Occipital lobe (tissue), 2 donors: ENCODE data around the gene TMEM259. TPM values are rescaled to one million over a fixed set of nuclear protein-coding genes. Genes with fewer than 3 reads are reported as not detected.

Experiments
- DNase-seq: peaks from one replicate; lab custom pipeline; 2025; lab: John Stamatoyannopoulos, UW
- total RNA-seq: library from RNA; depleted of rRNA; stranded (reverse); fragments of >200 nt; gene quantifications from one replicate; pipeline ENCODE4 v1.2.3, GENCODE V29; 2014

TMEM259 gene
- total RNA-seq, 1 donor from 2014 or later, result 33.8 TPM

DNA sequence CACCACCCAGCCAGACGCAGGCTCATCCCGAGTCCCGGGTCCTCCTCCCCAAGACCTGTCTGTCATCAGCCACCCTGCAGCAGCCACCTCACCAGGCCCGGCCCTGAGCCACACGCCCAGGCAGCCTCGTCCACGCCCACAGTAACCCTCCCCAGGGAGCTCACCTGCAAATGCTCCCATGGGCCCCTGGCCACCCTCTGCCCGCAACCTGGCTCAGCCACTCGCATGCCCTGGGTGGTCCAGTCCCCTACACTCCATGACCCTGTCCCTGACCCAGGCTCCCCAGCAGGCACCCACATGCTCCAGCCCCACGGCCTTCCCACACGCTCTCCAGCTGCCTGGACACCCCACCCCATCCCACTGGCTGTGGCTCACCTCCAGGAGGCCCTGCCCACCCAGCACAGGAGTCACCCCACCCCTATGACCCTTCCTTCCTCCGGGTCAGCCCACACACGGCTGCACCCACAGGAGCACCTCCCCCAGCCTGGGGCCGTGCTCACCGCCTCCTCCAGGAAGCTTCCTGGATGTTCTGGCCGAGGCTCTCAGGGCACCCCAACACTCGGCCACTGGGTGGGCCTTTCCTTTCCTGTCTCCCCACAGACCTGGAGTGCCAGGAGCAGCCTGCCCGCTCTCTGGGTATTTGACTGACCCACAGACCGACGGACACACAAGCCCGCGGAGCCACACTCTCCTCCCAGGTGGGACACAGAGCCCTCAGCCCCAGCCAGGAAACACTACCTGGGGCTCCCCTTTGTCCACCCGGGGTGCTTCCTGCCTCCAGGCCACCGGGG is 3.6 kb downstream of the TMEM259 start:
- no peak for DNase-seq

DNA sequence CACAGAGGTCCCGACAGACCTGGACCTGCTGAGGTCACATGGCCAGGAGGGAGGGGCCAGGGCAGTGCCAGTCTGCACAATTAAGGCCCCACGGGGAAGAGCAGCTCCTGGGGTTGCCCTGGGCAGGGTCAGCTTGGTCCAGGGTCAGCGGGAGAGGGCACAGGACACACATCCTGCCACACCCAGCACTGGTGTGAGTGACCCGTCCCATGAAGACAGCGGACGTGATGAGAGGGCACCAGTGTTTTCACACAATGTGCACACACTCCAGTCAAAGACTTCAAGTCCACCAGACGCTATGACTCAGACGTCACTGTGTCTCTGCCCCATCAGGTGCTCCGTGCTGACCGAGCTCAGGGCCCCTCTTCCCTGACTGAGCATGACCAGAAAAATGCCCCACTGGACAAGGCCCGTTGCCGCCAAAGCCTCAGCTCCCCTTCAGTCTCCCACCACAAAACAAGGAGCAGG is 4.2 kb downstream of the TMEM259 start:
- DNase-seq, result no peak

DNA sequence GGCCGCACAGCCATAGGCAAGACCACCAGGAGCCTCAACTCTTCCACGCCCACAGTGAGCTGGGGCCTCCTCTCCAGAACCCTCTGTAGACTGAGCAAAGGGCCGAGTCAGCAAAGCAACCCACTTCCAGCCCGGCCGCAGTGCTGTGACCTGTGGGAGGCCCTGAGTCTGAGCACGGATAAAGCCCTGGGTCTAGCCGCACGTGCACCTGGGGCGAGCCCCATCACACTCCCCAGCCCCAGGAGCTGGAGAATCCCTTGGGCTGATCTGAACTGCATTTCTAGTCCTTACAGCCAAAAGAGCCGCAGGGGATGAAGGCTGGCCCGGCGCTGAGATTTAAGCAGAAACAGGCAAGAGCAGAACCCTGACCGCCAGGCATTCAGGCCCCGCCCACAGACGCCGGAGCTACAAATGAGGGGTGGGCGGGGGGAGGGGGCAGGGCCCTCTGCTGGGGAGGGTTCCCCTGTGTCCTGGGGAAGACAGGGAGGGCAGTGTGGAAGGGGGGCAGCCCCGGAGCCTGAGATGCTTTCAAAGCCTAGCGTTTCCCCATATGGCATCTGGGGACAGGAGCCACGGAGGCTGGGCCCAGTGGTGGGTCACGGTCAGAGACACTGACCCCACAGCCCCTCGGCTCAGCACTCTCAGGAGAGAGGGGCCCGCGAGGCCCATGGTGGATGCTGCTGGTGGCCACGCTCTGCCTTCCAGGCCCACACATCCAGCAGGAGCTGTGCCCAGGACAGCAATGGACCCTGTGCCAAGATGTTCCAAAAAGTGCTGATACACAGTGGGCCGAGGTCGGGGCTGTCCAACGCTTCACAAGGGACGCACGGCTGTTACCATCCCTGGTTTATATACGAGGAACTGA is 4.9 kb downstream of the TMEM259 start:
- no peak for DNase-seq

DNA sequence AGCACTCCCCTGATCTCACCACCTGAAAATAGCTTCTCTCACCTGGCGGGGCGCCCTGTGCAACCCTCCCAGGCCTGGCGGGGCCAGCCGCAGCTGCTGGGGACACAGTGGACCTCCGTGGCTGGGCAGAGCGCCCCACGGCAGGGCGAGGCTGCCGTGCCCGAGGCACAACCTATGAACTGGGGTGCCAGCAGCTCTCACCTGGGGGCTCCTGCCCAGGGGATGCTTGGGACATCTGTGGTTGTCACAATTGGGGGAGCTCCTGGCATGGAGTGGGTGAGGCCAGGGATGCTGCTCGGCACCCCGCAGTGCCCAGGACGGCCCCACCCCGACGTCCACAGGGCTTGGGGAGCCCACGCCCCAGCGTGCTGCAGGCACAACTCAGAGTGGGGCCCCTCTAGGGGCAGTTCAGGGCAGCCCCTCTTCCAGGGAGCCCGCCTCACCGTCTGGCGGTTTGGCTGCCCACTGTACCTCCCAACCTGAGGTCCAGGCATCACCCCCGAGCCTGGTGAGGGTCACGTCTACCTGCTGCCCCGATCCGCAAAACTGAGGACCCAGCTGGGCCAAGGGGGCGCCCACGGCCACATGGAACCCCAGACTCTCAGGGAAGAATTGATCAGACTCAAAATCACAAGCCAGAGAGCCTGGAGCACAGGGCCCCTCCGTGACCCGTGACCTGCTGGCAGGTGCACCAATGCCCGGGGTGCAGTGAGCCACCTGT is 5.7 kb downstream of the TMEM259 start:
- DNase-seq, result no peak

DNA sequence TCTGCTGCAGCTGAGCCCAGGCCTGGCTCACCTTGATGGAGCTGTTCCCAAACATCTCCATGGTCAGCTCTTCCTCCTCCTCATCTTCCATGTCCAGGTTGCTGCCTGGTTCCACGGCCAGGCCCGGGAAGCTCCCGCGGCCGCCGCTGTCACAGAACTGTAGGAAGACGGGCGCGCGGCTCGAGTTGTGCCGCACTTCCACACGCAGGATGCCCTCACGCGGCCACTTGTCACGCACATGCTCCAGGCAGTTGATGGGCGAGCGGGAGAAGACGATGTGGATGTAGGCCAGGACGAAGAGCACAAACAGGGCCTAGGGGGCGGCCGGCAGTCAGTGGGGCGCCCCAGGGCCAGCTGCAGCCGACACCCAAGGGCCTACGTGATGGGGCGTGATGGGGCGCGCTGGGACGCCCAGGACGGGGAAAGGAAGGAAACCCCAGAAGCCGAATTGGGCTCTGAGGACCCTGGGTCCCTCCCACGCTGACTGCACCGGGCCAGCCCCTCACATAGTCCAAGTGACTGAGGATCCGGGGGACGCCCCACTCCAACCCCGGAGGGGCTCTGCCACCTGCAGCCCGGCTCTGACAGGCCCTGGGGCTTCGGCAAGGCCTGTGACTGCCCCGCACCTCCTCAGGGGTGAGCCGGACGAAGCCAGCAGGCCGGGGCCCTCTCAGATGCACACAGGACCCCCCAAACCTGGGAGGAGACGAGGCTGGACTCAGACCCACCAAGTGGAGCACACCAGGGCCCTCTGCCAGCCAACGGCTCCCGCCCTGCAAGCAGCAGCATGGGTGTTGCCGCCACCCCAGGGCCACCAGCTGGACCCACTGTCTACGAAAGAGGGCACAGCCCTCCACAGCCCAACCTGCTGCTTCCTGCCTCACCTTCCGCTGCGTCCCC is 6.5 kb downstream of the TMEM259 start:
- no peak for DNase-seq

DNA sequence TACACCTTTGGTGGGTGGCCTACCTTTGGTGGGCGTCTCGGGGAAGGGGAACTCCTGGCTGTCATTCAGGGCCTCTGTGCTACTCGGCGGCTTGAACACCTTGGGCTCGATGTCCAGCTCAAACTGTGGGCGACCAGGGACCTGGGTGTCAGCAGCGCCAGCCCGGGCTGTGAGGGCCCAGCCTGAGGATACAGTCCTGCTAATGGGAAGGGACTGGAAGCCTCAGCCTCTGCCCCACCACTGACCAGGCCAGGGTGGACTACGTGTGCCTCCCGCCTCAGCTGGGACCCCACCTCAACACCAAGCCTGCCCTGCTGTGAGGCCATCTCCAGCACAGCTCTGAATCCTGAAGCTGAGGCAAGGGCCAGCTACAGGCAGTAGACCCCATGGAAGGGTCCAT is 7.7 kb downstream of the TMEM259 start:
- DNase-seq, result no peak

DNA sequence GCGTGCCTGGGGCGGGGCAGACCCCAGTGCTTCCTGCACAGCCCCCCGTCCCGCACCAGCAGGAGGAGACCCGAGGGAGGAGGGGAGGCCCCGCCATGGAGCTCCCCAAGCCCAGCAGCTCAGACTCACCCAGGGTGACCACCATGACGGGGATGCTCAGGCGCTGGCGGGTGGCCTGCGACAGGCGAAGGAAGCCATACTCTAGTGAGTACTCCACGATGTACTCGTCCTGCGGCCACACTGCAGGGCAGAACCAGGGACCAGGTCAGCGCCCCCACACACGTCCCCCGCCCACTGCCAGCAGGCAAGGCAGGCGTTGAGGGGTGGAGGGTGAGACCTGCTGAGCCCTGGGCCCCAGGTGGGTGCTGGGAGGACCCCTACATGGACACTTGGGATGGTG is 8.6 kb downstream of the TMEM259 start:
- no peak for DNase-seq

DNA sequence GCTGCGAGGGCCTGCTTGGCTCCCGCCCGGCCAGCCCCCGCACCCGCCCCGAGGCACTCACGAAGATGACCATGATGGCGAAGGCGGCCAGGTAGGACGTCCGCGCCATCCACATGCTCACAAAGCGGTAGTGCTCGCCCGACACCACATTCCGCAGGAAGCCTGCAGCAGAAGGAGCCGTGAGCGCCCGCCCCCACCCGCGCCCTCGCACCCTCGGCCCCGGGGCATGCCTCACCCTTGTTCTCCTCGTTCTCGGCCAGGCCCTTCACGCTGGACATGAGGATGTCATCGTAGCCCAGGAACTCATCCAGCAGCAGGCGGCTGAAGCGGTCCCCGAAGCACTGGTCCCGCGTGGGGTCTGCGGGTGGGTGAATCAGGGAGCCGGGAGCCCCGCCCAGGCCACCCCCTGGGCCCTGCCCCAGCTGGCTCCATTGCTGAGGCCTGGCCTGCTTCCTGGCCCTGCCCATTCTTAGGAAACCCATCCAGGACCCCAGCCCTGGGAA is 9.0 kb downstream of the TMEM259 start:
- no peak for DNase-seq

DNA sequence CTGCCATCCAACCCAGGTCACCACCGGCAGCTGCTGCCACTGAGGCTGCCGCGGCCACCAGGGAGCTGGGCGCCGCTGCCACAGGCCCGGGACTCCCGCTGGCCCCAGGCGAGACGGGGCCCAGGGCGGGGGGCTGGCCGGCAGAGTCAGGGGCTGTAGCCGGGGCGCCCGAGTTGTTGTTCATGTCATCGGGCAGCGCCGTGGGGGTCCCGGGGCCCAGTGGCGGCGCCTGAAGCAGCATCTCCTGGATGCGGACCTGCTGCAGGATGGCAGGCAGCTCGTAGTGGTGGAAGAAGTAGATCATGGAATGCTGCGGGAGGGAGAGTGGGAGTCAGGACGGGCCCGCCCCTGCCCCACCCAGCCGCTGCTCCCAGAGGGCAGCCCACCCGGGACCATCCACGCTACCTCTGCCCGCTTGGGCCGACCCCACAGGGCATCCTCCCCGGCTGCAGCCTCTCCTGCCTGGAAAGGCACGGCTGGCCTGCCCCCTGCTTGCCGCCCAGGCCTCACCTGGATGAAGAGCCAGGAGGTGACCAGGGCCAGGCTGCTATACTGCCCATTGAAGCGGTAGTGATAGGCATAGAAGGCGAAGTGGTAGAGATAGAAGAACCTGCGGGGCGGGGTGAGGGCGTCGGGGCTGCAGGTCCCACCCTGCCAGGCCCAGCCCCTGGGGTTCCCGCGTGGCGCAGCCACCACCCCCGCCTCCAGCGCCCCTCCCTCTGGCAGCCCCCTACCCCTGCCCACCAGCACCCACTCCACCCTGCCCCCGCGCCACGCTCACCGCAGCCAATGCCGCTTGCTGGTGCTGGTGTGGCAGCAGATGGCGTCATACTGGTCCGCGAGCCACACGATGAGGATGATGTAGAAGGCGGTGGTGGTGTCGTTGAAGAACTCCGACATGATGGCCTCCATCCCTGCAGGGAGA is 10.1 kb downstream of the TMEM259 start:
- DNase-seq, result no peak

DNA sequence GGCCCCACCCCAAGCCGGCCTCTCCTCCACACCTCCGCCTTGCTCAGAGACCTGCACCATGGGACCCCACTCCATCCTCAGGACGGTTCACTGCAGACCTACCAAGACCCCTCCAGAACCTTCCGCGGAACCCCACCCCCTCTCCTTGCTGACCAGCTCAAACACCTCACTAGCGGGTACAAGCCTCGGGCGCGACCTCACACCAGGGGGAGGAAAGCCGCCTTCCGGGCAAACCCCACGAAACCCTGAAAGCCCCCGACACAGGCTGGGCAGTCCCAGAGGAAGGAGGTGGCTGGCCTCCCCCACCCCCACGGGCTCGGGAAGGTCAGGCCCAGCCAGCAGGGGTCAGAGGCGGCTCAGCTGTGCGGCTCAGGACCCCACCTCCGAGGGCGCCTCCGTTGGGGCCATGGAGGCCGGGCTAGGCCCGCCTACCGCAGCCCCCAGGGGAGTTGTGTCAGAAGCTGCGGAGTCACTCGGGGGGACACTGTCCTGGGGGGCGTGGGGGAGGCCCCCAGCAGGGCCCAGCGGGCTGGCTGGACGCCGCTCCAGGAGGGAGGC is 10.9 kb downstream of the TMEM259 start:
- no peak for DNase-seq

DNA sequence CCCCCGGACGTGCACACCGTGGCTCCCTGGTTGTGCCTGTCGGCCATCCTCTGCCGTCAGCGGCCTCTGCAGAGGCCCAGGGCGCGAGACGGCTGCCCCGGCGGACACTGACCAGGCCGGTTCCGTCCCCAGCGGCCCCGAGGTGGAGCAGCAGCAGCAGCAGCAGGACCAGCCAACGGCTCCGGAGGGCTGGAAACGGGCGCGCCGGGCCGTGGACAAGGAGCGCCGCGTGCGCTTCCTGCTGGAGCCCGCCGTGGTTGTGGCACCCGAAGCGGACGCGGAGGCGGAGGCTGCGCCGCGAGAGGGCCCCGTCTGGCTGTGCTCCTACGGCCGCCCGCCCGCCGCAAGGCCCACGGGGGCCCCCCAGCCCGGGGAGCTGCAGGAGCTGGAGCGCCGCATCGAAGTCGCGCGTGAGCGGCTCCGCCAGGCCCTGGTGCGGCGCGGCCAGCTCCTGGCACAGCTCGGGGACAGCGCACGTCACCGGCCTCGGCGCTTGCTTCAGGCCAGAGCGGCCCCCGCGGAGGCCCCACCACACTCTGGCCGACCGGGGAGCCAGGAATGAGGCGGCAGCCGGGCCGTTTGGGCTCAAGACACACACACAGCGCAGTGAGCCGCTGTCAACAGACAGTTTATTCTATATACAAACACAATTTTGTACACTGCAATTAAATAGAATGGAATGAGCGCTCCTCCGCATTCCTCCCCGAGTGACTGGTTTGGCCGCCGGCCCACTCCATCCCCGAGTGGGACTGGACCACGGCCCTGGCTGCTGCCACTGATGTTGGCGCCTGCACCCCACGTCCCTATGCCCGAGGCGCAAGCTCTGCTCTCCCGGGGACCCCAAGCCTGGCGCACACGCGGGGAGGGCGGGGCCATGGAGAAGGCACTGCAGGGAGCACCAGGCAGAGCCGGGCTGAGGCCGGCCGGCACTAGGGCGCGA is 11.6 kb downstream of the TMEM259 start:
- no peak for DNase-seq

DNA sequence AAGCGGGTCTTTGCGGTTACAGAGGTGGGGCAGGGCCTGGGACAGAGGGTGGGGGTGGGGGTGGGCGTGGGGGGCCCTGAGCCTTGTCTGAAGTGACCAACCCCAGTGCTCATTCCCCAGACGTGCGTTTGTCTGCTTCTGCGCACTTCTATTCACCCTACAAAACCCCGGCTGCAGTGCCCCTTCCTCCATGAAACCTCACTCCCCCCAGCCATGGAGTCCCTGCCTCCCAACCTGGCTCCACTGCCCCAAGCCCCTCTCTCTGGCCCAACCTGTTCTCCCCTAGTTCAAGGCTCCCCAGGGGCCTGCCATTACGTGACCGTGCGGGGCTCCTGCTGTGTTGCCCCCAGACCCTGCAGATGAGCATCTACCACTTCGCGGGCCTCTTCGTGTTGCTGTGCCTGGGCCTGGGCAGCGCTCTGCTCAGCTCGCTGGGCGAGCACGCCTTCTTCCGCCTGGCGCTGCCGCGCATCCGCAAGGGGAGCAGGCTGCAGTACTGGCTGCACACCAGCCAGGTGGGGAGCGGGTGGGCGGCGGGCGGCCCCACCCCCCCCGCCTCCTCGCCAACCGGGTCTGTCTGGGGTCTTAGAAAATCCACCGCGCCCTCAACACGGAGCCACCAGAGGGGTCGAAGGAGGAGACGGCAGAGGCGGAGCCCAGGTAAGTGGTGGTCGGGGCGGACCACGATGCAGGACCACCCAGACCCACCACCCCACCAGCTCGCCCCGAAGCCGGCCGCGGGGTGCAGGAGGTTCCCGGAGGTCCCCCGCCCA is 12.5 kb downstream of the TMEM259 start:
- no peak for DNase-seq

DNA sequence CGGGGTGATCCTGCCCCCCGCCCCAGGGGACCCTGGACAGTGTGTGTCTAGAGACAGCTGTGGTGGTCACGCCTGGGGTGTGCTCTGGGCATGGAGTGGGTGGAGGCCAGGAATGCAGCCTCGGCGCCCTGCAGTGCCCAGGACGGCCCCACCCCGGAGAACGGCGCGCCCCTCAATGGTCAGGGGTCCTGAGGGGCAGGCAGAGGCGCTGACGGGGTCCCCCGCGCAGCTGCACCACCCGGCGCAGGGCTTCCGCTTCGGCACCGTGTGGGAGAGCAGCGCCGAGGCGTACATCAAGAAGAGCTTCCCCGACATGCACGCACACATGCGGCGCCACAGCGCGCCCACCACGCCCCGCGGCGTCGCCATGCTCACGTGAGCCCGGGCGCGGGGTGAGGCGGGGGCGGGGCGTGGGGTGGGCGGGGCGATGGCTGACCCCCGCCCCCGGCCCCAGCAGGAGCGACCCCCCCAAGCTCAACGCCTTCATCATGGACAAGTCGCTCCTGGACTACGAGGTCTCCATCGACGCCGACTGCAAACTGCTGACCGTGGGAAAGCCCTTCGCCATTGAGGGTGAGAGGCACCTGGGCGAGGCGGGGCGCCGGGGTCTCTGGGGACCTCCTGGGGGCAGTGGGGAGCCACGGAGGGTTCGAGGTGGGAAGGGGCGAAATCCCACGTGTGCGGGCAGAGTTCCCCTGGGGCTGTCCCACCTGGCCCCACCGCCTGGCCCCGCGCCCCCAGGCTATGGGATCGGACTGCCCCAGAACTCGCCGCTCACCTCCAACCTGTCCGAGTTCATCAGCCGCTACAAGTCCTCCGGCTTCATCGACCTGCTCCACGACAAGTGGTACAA is 13.3 kb downstream of the TMEM259 start:
- no peak for DNase-seq

DNA sequence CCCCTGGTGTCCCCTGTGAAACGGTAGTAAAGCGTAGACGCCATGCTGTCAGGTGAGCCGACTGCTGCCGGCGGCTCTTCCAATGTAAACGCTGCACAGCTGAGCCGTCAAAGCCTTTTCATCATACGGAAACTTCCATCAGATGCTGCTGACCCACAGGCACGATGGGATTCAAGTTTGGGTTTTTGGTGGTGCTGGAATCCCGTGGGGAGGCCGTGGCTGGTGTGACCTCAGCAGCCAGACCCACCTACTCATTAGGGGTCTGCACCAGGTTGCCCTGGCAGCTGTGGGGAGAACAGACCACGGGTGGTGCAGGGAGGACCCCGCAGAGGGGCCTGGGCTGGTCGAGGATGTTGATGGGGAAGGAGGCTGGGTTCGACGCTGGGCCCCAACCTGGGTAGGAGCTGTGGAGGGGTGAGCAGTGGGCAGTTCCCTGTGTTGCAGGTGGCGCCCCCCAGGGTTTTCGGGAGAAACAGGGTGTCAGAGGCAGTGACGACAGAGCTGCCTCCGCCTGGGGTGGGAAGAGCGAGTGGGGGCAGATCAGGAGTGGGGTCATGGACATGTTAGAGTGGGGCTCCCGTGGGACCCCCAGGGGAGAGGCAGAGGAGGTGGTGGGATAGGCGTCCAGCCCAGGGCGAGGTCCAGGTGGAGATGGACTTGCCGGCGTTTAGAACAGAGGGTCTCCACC is 14.1 kb downstream of the TMEM259 start:
- DNase-seq, result no peak

DNA sequence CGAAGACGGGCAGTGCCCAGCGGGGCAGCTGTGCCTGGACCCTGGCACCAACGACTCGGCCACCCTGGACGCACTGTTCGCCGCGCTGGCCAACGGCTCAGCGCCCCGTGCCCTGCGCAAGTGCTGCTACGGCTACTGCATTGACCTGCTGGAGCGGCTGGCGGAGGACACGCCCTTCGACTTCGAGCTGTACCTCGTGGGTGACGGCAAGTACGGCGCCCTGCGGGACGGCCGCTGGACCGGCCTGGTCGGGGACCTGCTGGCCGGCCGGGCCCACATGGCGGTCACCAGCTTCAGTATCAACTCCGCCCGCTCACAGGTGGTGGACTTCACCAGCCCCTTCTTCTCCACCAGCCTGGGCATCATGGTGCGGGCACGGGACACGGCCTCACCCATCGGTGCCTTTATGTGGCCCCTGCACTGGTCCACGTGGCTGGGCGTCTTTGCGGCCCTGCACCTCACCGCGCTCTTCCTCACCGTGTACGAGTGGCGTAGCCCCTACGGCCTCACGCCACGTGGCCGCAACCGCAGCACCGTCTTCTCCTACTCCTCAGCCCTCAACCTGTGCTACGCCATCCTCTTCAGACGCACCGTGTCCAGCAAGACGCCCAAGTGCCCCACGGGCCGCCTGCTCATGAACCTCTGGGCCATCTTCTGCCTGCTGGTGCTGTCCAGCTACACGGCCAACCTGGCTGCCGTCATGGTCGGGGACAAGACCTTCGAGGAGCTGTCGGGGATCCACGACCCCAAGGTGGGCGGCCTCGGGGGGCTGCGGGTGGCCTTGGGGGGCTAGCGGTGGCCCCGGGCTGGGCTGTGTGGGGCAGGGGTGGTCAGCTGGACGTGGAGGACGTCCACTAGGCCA is 15.9 kb downstream of the TMEM259 start:
- DNase-seq, result no peak
